Measurements from ENCODE around the gene SSNA1.

Gene SSNA1

DNA sequence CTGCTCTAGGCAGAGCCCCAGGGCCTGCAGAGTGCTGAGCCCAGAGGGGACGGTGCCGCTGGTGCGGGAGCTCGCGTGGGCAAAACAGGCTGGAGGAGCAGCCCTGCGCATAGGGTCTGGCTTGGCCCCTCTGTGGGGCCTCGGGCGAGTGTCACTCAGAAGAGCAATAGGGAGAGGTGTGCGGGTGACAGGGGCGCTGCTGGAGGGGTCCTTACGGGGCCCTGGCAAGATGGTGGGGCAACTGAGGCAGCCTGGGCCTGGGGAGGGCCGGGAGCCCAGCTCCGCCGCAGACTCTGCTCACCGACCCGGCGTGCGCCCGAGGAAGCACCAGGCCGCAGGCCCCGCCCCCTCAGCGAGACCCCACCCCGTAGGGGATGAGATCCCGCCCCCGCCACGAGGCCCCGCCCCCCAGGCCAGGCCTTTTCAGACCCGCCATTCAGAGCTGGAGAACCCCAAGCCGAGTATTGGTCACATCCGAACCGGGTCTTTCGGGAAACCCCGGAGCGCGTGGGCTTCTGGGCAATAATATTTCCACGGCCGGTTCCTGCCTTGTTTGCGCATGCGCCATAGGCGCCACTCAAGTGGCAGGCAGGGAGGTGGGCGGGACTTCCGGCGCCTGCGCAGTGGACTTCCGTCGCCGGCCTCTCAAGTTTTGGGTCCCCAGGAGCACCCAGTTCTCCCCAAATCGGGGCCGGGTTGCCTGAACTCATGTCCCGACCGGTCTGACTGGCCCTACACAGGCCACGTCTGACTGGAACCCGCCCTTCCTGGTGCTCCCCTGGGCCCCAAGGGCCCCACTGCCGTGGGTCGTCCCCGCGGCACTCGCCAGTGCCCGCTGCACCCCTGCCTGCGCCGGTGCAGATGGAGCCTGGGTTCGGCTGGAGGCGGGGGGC is 34.8 kb downstream of the SSNA1 start:
- DNase-seq = peak; percentile 95 to 97

DNA sequence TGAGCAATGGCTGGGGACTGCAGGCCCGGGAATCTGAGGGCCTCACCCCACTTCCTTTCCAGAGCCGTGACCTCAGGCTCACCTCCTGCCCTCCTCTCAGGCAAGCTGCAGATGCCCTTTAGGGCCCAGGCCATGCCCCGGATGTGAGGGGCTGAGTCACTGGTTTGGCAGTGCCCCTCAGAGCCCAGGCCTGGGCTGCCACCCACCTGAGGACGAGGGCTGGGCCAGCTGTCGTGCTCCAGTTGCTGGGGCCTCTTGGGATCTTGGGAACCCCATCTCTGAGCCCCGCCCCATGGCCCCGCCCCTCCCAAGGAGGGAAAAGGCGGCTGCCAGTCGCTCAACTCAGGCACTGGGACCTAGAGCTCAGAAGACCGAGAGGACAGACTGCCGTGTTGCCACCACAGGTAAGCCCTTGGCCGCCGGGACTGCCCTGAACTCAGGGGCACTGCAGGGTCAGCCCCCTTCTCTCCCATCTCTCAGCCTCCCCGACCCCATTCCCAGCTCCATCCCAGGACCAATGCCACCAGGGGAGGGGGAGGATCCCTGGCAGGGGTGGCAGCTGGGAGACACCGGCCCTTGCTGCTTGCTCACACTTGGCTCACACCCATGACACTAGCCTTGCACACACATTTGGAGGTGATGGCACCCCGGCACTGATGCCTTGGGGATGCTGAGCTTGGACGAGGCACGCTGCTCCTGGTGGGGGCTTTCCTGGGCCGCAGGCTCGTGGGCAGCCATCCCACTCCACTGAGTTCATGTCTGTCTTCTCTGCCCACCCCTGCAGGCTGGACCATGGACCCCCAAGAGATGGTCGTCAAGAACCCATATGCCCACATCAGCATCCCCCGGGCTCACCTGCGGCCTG is 36.6 kb downstream of the SSNA1 start, which contains the start of gene CYSRT1:
TSS of gene CYSRT1 (plus strand) at position 345 of the 865 bp plus-strand sequence. CDS start at position 793, 448 bp downstream.
- DNase-seq = no peak

DNA sequence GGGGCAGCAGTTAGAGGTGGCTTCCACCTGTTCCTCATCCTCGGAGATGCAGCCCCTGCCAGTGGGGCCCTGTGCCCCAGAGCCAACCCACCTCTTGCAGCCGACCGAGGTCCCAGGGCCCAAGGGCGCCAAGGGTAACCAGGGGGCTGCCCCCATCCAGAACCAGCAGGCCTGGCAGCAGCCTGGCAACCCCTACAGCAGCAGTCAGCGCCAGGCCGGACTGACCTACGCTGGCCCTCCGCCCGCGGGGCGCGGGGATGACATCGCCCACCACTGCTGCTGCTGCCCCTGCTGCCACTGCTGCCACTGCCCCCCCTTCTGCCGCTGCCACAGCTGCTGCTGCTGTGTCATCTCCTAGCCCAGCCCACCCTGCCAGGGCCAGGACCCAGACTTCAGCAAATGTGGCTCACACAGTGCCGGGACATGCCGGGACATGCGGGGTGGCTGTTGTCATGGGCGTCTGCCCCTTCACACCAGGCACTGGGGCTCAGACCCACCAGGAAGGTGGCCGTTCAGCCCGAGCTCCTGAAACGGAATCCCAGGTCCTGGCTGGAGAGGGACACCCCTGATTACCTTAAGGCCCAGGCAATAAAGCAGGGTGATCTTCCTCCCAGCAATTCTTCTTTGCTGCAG is 37.3 kb downstream of the SSNA1 start:
- DNase-seq = no peak

DNA sequence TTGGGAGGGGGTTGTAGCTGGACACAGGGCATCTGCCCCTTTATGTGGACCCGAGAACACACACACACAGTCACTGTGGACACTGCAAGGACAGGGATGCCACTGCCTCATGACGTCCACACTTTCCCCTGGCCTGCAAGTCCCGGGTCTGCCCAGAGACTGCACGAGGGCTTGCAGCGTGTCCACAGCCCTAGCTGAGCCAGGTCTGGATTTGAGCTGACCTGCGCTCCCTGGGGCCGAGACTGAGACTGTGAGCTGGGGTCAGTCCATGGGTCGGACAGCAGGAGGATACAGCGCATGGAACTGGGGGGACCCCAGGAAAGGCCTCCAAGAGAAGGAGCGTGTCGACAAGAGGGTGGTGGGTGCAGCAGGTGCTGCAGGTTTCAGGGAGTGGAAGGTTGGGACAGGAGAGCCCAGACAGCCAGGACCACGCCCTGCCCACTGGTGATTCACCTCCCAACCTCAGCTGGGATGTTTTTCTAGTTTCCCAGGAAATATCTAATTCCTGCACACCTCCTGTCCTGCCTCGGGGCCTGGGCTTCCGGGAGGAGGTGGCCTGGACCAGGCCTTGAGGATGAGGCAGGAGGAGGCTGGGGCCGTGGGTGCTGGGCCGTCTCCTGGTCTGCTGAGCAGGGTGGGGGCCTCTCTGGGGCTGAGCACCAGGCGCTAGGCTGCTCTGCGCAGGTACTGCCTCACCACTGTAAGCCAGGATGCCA is 38.0 kb downstream of the SSNA1 start:
- no peak for DNase-seq

DNA sequence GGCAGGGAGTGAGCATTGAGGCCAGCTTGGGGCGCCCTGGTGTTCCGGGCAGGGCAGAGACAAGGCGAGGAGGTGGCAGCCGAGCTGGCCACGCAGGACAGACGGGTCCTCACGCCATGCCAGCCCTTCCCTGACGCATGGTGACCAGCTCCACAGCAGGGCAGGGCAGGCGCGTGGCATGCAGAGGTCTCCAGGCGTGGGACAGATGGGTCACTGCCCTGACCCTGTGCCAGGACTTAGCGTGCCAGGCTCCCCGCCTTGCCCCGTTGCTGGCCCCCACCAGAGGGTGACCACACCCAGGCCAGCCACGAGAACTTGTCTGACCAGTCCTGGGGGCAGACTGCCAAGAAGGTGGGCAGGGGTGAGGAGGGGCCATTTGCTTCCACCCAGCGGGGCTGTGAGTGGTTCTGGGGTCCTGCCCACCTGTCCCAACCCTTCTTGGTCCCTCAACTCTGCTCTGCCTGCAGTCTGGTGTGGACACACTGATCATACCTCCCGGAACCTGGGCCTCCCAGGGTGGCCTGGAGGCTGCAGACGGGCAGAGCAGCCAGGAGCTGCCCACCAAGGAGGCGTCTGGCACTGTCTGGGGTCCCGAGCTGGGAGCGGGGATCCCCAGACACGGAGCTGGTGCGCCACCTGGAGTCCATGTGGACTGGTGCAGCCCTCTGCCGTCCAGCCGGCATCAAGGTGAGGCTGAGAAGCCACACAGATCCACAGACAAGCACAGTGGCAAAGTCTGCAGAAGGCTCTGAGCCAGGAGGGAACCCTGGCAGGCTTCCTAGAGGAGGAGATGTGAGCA is 38.8 kb downstream of the SSNA1 start, which contains the start of gene RNF224:
TSS of gene RNF224 (plus strand) at position 449 of the 799 bp plus-strand sequence. CDS start 834 bp downstream, outside the sequence.
- DNase-seq = peak; percentile 59 to 62

DNA sequence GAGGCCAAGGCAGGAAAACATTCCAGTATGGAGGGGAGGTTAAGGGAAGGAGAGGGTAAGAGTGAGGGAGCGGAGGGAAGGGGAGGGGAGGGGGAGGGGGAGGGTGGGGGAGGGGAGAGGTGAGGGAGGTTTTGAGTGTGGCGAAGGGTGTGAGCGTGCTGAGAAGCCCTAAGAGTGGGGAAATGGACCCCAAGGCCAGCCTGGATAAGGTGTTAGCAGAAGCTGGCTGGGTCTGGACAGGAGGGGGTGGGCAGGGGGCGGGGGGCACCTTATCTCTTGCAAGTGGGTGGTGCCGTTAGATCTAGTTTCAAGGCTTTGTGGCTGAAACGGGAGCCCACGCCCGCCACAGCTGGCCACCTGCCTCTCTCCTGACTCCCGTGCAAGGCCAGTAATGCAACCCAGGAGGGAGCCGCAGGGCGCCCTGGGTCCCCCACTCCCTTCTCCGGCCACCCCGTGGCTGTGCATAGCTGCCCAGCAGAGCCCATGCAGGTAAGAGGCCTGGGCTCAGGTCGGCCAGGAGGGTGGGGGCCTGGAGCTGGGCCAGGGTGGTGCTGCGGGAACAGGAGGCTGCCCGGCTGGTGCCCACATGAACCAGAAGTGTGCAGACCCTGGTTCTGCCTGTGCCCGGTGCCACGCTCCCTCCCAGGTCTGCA is 39.5 kb downstream of the SSNA1 start:
- DNase-seq = no peak

DNA sequence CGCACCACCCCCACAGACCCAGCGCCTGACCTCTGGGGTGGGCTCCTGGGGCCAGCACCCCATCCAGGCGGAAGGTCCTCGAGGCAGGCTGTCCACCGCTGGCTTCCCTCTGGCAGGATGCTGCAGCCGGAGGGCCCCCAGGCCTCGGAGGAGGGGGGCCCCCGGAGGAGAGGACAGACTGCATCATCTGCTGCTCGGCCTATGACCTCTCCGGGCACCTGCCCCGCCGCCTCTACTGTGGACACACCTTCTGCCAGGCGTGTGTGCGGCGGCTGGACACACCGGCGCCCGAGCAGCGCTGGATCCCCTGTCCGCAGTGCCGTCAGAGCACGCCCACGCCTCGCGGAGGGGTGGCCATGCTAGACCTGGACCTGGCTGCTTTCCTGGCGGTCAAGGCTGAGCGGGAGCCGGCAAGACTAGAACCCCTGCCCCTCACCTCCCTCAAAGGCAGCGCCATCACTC is 40.1 kb downstream of the SSNA1 start:
- no peak for DNase-seq

DNA sequence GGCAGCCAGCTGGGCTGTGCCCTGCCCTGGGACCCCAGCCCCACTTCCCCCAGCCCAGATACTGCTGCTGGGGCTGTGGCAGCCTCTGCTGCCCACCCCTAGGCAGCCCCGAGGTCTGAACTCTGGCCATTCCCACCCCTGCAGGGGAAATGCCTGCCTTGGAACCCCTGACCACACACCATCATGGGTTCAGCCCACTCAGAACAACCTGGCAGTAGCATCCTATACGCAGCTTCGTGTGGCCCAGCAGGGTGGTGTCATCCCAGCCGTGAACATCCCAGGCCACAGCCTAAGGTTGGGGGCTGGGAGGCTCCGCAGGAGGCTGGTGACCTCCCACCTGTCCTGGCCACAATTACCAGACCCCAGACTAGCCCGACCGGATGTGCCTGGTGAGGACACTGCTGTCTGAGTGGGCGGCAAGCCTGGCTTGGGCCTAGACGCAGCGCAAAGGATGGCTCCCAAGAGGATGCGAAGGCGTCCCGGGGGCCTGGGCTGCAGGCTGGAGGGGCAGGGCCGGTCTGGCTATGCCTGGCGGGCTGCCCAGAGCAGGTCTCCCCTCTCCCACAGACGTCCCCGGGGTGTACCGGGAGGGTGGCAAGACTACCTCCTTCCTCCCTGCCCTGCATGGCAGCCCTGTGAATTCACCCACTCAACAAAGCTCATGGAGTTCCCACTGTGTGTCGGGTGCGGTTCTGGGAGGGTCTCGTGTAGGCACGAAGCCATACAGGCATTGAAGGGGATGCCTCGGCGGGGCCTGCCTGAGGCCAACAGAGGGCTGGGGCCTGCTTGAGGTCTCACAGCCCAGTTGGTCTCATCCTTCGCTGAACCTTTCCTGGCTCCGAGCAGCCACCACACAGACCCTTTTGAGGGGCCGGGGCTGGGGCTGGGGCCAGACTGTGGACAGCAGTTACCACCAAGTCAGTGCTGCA is 40.8 kb downstream of the SSNA1 start:
- DNase-seq = no peak

DNA sequence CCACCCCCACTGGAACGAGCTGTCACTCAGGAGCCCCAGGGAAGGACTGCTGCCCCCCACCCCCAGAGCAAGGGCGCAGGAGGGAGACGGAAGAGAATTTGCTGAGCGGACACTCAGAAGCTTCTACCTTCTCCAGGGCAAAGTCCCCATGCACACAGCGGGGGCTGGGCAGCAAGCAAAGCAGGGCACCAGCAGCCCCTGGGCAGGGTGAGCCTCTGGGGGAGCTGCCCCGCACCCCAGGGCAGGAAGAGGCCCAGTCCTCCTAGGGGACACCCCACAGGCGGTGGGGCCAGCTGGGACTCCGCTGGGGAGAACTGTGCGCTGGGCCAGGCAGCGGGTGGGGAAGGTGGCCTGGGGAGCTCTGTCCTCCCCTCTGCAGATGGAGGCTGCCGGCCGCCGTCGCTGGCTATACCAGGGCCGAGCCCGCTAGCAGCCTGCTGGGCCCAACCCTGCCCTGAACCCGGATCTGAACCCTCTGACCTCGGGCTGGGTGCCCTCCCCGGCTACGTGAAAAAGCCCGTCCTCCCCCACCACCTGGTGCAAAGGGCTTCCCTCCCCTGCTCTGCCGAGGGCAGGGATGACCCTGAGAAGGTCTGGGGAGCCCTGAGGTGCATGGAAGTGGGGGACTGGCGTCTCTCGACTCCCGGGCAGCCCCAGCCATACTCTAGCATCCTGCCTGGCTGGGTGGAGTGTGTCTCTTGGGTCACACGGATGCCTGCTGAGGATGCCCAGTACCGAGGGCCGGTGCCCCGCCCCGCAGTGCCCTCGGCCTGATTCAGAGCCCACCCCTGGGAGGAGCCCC is 41.6 kb downstream of the SSNA1 start:
- DNase-seq = no peak

DNA sequence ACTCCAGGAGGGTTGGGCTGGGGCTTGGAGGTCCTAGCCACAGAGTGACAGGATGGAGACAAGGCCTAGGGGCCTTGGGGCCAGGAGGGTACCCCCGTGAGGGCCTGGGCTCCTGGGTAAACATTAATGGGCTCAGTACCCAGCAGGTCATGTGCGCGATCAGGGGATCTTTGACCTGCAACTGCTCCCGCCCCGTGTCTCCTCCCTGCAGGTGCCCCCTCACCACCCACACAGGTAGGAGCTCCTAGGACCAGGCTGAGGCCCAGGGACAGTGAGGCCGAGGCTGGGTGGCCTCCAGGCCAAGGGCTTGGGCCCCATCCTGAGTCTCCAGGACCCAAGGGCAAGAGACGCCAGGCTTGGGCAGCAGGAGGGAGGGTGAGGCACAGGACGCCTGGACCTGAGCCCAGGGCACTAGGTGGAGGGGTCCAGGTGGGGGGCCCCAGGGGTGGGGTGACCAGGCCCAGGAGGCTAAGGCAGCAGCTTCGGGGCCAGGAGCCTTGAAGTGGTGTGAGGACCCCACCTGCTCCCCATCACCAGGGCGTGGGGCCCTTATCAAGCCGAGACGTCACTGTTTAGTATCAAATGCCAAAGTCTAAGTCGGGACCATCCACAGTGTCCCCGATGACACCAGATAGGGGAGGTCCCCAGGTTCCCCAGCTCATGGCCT is 42.4 kb downstream of the SSNA1 start, which contains the start of gene SLC34A3:
TSS of gene SLC34A3 (plus strand) at position 197 of the 667 bp plus-strand sequence. CDS start 802 bp downstream, outside the sequence.
- DNase-seq = no peak

DNA sequence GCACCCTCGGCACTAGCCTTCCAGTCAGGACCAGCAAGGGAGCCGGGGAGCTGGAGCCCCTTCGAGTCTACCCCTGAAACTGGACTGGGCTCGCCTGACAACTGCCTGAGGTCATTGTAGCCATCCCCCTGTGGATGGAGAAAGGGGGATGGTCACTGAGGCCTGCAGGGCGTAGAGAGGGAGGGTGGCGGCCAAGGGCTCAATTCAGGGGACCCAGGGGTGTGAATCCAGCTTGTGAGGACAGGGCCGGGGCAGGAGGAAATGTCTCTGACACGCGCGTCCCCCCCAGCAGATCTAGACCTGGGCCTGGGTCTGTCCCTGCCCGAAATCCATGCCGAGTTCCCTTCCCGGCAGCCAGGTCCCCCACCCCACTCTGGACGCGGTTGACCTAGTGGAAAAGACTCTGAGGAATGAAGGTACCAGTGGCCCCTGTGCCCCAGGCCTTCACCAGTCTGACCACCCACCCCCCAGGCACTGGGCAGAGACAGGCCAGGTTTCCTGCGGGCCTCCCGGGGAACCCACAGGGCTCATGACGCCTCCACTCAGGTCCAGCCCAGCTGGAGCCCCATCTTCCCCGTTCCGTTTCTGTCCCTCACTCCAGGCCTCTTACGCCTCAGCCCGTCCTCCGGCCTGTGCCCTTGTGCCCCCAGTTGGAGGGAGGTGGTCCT is 43.0 kb downstream of the SSNA1 start:
- no peak for DNase-seq

DNA sequence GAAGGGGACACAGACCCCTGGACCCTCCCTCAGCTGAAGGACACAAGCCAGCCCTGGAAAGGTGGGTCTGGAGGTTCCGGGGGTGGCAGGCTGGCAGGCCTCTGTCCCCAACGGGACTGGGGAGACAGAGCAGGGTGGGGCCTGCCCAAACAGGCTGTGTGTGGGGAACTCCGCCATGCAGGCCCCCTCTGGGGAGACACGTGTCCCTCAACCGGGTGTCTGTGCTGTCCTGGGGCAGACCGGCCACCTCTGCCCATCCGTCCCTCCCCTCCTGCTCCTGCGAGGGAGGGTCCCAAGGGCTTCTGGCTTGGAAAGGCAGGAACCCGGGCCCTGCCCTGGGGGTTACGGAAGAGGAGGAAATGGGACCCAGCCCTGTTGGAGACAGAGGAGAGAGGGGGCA is 43.6 kb downstream of the SSNA1 start:
- no peak for DNase-seq

DNA sequence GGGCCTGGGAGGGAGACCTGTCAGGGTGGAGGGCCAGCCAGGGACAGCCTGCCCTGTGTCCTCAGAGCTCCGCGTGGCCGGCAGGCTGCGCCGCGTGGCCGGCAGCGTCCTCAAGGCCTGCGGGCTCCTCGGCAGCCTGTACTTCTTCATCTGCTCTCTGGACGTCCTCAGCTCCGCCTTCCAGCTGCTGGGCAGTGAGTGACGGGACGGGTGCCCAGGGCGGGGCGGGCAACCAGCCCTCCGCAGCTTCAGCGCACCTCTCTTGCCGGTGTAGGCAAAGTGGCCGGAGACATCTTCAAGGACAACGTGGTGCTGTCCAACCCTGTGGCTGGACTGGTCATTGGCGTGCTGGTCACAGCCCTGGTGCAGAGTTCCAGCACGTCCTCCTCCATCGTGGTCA is 44.0 kb downstream of the SSNA1 start:
- no peak for DNase-seq

DNA sequence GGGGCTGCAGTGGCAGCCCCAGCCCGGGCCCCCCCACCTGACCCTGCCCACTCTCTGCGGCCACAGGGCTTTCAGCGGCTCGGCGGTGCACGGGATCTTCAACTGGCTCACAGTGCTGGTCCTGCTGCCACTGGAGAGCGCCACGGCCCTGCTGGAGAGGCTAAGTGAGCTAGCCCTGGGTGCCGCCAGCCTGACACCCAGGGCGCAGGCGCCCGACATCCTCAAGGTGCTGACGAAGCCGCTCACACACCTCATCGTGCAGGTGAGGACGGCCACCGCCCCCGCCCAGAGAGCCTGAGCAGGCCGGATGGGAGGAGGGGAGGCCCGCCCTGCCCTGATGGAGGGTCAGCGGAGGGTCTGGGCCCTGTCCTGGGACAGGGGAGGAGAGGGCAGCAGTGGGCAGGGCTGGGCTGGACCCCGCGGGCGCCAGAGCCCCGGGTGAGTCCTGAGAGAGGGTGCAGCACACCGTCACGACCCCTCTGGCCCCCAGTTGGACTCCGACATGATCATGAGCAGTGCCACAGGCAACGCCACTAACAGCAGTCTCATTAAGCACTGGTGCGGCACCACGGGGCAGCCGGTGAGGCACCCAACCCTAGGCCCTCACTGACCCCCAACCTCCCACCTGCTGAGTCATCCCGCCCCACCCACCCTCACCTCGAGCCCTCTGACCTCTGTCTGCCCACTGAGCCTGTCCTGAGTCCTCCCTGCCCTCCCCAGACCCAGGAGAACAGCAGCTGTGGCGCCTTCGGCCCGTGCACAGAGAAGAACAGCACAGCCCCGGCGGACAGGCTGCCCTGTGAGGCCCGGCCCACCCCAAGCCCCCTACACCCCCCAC is 44.9 kb downstream of the SSNA1 start:
- DNase-seq = no peak

DNA sequence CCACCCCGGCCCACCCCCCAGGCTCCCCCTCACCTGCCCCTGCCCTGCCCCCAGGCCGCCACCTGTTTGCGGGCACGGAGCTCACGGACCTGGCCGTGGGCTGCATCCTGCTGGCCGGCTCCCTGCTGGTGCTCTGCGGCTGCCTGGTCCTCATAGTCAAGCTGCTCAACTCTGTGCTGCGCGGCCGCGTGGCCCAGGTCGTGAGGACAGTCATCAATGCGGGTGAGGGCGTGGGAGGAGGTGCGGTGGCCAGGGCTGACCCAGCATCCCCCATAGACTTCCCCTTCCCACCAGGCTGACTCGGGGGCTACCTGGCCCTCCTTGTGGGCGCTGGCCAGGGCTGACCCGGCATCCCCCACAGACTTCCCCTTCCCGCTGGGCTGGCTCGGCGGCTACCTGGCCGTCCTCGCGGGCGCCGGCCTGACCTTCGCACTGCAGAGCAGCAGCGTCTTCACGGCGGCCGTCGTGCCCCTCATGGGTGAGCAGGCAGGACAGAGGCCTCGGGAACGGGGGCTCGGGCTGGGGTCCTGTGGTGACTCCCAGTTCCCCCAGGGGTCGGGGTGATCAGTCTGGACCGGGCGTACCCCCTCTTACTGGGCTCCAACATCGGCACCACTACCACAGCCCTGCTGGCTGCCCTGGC is 45.7 kb downstream of the SSNA1 start:
- no peak for DNase-seq
